HepG2 (cell line): ENCODE data around the gene EIF4G3. TPM values are rescaled to one million over a fixed set of nuclear protein-coding genes. Genes with fewer than 3 reads are reported as not detected.
A peak's percentile ranks its signal among the peaks of the same experiment; 100 is the strongest.

ENCODE experiments used
- ADNP ChIP-seq: sonication (generic); formaldehyde crosslinking; IDR thresholded peaks from 2 replicates; pipeline ENCODE4 v1.4.0; 2020; ENCODE audit warnings: missing genetic modification reagents
- ATF7 ChIP-seq, 2 experiments: fragments of 450-650 bp in 1 of 2; sonication (generic) in 1 of 2; formaldehyde crosslinking in 1 of 2; IDR thresholded peaks; 2 replicates each; pipeline versions ENCODE4 v1.4.0 to v1.6.1; 2016 to 2020; ENCODE audit warnings: antibody characterized with exemption in 1 of 2, mild to moderate bottlenecking in 1 of 2, missing genetic modification reagents in 1 of 2
- ATRX ChIP-seq: sonication (generic); formaldehyde crosslinking; IDR thresholded peaks from 2 replicates; pipeline ENCODE4 v1.4.0; 2020; ENCODE audit warnings: missing genetic modification reagents, borderline replicate concordance
- CCDC6 ChIP-seq: sonication (generic); formaldehyde crosslinking; IDR thresholded peaks from 2 replicates; pipeline ENCODE4 v1.8.1; 2022; ENCODE audit warnings: mild to moderate bottlenecking, missing genetic modification reagents, moderate library complexity
- CHCHD3 ChIP-seq: sonication (generic); formaldehyde crosslinking; IDR thresholded peaks from 2 replicates; pipeline ENCODE4 v1.8.0; 2022; ENCODE audit warnings: mild to moderate bottlenecking, missing genetic modification reagents, moderate library complexity
- ETV5 ChIP-seq: IDR thresholded peaks from 2 replicates; pipeline ENCODE4 v1.6.1; 2018; ENCODE audit warnings: missing biosample characterization, missing genetic modification reagents, inconsistent platforms, borderline replicate concordance
- KAT2B ChIP-seq: fragments of 150-350 bp; IDR thresholded peaks from 2 replicates; pipeline ENCODE4 v1.6.1; 2014; ENCODE audit warnings: low read depth, low read length, borderline replicate concordance
- MXD4 ChIP-seq: IDR thresholded peaks from 2 replicates; pipeline ENCODE4 v1.6.1; 2016; ENCODE audit warnings: mild to moderate bottlenecking, missing biosample characterization, missing genetic modification reagents
- MYNN ChIP-seq: sonication (generic); formaldehyde crosslinking; IDR thresholded peaks from 2 replicates; pipeline ENCODE4 v1.4.0; 2020; ENCODE audit warnings: mild to moderate bottlenecking, low read depth, missing genetic modification reagents
- NR3C1 ChIP-seq: sonication (generic); formaldehyde crosslinking; IDR thresholded peaks from 2 replicates; pipeline ENCODE4 v1.4.0; 2020; ENCODE audit warnings: missing genetic modification reagents
- POLR2AphosphoS5 ChIP-seq: IDR thresholded peaks from 2 replicates; pipeline ENCODE4 v1.6.1; 2012; ENCODE audit warnings: low read depth, low read length
- RXRA ChIP-seq: sonication (generic); formaldehyde crosslinking; IDR thresholded peaks from 2 replicates; pipeline ENCODE4 v1.5.1; 2020; ENCODE audit warnings: missing genetic modification reagents
- TRIM24 ChIP-seq: sonication (generic); formaldehyde crosslinking; IDR thresholded peaks from 2 replicates; pipeline ENCODE4 v1.8.0; 2022; ENCODE audit warnings: mild to moderate bottlenecking, missing genetic modification reagents
- ZNF20 ChIP-seq: sonication (generic); formaldehyde crosslinking; IDR thresholded peaks from 2 replicates; pipeline ENCODE4 v1.4.0; 2020; ENCODE audit warnings: mild to moderate bottlenecking, moderate library complexity, missing genetic modification reagents
- ZNF383 ChIP-seq: sonication (generic); formaldehyde crosslinking; IDR thresholded peaks from 2 replicates; pipeline ENCODE4 v1.4.0; 2020; ENCODE audit warnings: missing genetic modification reagents, mild to moderate bottlenecking, borderline replicate concordance
- ZNF549 ChIP-seq: sonication (generic); formaldehyde crosslinking; IDR thresholded peaks from 2 replicates; pipeline ENCODE4 v1.5.0; 2020; ENCODE audit warnings: missing genetic modification reagents
- ZNF564 ChIP-seq: sonication (generic); formaldehyde crosslinking; IDR thresholded peaks from 2 replicates; pipeline ENCODE4 v1.8.1; 2023; ENCODE audit warnings: mild to moderate bottlenecking, missing genetic modification reagents
- ZNF629 ChIP-seq: sonication (generic); formaldehyde crosslinking; conservative IDR thresholded peaks from 2 replicates; pipeline ENCODE4 v1.5.0; 2020; ENCODE audit warnings: missing genetic modification reagents
- ZNF768 ChIP-seq: sonication (generic); formaldehyde crosslinking; IDR thresholded peaks from 2 replicates; pipeline ENCODE4 v1.4.0; 2020; ENCODE audit warnings: missing genetic modification reagents
- ZSCAN20 ChIP-seq: sonication (generic); formaldehyde crosslinking; IDR thresholded peaks from 2 replicates; pipeline ENCODE4 v1.4.0; 2020; ENCODE audit warnings: missing genetic modification reagents, mild to moderate bottlenecking, borderline replicate concordance
- polyA plus RNA-seq, 8 experiments: library from polyadenylated mRNA; depleted of rRNA in 3 of 8; stranded (reverse) in 7 of 8; unstranded in 1 of 8; fragments of >200 nt; fragmentation: Illumina TruSeq in 4 of 8; extraction: Trizol in 4 of 8; gene quantifications; 2 replicates each; pipeline versions ENCODE4 v1.2.1 to v1.2.3, GENCODE V29; 2011 to 2016; ENCODE audit warnings: low read depth in 4 of 8, missing spikeins in 1 of 8, mixed read lengths in 1 of 8; ENCODE audit not compliant: insufficient read depth in 1 of 8
- total RNA-seq, 5 experiments: library from RNA; depleted of rRNA; stranded (reverse); fragments of >200 nt; fragmentation: Illumina TruSeq; extraction: Trizol; gene quantifications; 2 replicates each; pipeline ENCODE4 v1.2.3, GENCODE V29; 2016; ENCODE audit warnings: low read depth in 1 of 5
- TF ChIP-seq, protein P1 (sequence below): sonication (generic); formaldehyde crosslinking; IDR thresholded peaks from 2 replicates; pipeline ENCODE4 v1.4.0; 2020; ENCODE audit warnings: missing genetic modification reagents, borderline replicate concordance
- TF ChIP-seq, protein P2 (sequence below), 2 experiments: fragments of 450-650 bp in 1 of 2; sonication (generic) in 1 of 2; formaldehyde crosslinking; IDR thresholded peaks; 2 replicates each; pipeline versions ENCODE4 v1.5.0 to v1.8.0; 2020 to 2022; ENCODE audit warnings: mild to moderate bottlenecking in 1 of 2, missing genetic modification reagents in 1 of 2
- TF ChIP-seq, protein P3 (sequence below): IDR thresholded peaks from 2 replicates; pipeline ENCODE4 v1.6.1; 2016
- TF ChIP-seq, protein P4 (sequence below): sonication (generic); formaldehyde crosslinking; IDR thresholded peaks from 2 replicates; pipeline ENCODE4 v1.5.1; 2020; ENCODE audit warnings: missing genetic modification reagents, mild to moderate bottlenecking, borderline replicate concordance

Gene EIF4G3
- total and polyA plus RNA-seq, 2 of the 13 experiments (the other 11 are each of a cell fraction or from before 2014, with no cell fraction given) = 22.2 to 27.6 TPM

GRCh38 chr1:20787029-20787839, 389.5 kb downstream of the EIF4G3 start, which contains the start of gene HP1BP3 (continued):
- TF ChIP-seq MYNN (CRISPR knock-in tag) (no peak), POLR2AphosphoS5 (peak; percentile 74), ATRX (CRISPR knock-in tag) (no peak), ZNF629 (CRISPR knock-in tag) (0 out of 2 replicates have a peak, but pooled peaks have one; percentile 10), ZNF768 (0 out of 2 replicates have a peak, but pooled peaks have one; percentile 16), ZNF549 (no peak), ETV5 (CRISPR knock-in tag) (0 out of 2 replicates have a peak, but pooled peaks have one; percentile 10), TRIM24 (no peak), CHCHD3 (CRISPR knock-in tag) (no peak), NR3C1 (no peak), RXRA (CRISPR knock-in tag) (no peak), ADNP (CRISPR knock-in tag) (no peak), ZNF20 (CRISPR knock-in tag) (no peak), ATF7 (IDR thresholded peaks at IDR 0.05) (no peak), ATF7 (CRISPR knock-in tag; IDR thresholded peaks at IDR 0.05) (no peak), ZNF383 (no peak), CCDC6 (CRISPR knock-in tag) (peak; percentile 60; the same call in 1 of the 2 replicates), ZNF564 (CRISPR knock-in tag) (no peak), MXD4 (CRISPR knock-in tag) (no peak), KAT2B (no peak), ZSCAN20 (CRISPR knock-in tag) (0 out of 2 replicates have a peak, but pooled peaks have one; percentile 19)
- TF ChIP-seq, protein P1, sequence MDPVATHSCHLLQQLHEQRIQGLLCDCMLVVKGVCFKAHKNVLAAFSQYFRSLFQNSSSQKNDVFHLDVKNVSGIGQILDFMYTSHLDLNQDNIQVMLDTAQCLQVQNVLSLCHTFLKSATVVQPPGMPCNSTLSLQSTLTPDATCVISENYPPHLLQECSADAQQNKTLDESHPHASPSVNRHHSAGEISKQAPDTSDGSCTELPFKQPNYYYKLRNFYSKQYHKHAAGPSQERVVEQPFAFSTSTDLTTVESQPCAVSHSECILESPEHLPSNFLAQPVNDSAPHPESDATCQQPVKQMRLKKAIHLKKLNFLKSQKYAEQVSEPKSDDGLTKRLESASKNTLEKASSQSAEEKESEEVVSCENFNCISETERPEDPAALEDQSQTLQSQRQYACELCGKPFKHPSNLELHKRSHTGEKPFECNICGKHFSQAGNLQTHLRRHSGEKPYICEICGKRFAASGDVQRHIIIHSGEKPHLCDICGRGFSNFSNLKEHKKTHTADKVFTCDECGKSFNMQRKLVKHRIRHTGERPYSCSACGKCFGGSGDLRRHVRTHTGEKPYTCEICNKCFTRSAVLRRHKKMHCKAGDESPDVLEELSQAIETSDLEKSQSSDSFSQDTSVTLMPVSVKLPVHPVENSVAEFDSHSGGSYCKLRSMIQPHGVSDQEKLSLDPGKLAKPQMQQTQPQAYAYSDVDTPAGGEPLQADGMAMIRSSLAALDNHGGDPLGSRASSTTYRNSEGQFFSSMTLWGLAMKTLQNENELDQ (CRISPR knock-in tag) = no peak
- TF ChIP-seq, protein P2, sequence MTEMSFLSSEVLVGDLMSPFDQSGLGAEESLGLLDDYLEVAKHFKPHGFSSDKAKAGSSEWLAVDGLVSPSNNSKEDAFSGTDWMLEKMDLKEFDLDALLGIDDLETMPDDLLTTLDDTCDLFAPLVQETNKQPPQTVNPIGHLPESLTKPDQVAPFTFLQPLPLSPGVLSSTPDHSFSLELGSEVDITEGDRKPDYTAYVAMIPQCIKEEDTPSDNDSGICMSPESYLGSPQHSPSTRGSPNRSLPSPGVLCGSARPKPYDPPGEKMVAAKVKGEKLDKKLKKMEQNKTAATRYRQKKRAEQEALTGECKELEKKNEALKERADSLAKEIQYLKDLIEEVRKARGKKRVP (CRISPR knock-in tag; IDR thresholded peaks at IDR 0.05) = no peak
- TF ChIP-seq, protein P3, sequence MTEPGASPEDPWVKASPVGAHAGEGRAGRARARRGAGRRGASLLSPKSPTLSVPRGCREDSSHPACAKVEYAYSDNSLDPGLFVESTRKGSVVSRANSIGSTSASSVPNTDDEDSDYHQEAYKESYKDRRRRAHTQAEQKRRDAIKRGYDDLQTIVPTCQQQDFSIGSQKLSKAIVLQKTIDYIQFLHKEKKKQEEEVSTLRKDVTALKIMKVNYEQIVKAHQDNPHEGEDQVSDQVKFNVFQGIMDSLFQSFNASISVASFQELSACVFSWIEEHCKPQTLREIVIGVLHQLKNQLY (CRISPR knock-in tag) = no peak
- TF ChIP-seq, protein P4, sequence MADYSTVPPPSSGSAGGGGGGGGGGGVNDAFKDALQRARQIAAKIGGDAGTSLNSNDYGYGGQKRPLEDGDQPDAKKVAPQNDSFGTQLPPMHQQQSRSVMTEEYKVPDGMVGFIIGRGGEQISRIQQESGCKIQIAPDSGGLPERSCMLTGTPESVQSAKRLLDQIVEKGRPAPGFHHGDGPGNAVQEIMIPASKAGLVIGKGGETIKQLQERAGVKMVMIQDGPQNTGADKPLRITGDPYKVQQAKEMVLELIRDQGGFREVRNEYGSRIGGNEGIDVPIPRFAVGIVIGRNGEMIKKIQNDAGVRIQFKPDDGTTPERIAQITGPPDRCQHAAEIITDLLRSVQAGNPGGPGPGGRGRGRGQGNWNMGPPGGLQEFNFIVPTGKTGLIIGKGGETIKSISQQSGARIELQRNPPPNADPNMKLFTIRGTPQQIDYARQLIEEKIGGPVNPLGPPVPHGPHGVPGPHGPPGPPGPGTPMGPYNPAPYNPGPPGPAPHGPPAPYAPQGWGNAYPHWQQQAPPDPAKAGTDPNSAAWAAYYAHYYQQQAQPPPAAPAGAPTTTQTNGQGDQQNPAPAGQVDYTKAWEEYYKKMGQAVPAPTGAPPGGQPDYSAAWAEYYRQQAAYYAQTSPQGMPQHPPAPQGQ (CRISPR knock-in tag) = no peak
